ENCODE results near the gene GDPGP1. TPM values are rescaled to one million over a fixed set of nuclear protein-coding genes. Genes with fewer than 3 reads are reported as not detected.

The GDPGP1 gene
- total RNA-seq, 1 experiment from 2014 or later, result 5.2 TPM

DNA sequence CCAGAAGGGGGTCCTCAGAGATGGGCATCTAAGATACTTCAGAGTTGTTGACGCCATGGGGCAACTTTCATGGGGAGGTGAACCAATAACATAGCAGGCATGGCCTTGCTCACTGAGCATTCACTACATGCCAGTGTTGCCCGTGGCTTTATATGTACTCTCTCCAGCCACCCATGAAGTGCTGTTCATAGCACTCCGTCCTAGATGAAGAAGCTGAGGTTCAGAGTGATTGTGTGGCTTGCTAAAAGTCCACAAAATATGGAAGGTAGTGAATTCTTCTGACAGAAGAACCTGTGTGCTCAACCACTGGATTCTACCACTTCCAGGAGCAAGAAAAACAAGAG lies 42.7 kb upstream of the GDPGP1 start:
- no peaks in the 10 kb centered on the region for H3K36me3 ChIP-seq (ENCODE audit: insufficient read depth, low read length, poor library complexity, severe bottlenecking)
- intact Hi-C loops (cut with micrococcal nuclease; ENCODE audit: unreplicated experiment), result no loop called here
- H3K4me1 ChIP-seq (ENCODE audit: insufficient read depth, low read length, poor library complexity, severe bottlenecking), result peaks cover 13% of the 10 kb centered on the region
- POLR2A ChIA-PET (ENCODE audit: low non-redundant PET), result no interaction called here
- DNase-seq (ENCODE audit: low spot score), result no peak
- CTCF ChIA-PET, result interaction anchor here (0.5 kb wide), 1 partner anchor 34 kb away, joined by 3 read pairs; no protein-coding TSS in a partner anchor
- H3K27me3 ChIP-seq (replicated peaks; ENCODE audit: insufficient read depth, low read depth, low read length, poor library complexity), result no peaks in the 10 kb centered on the region
- TF ChIP-seq, protein P1, sequence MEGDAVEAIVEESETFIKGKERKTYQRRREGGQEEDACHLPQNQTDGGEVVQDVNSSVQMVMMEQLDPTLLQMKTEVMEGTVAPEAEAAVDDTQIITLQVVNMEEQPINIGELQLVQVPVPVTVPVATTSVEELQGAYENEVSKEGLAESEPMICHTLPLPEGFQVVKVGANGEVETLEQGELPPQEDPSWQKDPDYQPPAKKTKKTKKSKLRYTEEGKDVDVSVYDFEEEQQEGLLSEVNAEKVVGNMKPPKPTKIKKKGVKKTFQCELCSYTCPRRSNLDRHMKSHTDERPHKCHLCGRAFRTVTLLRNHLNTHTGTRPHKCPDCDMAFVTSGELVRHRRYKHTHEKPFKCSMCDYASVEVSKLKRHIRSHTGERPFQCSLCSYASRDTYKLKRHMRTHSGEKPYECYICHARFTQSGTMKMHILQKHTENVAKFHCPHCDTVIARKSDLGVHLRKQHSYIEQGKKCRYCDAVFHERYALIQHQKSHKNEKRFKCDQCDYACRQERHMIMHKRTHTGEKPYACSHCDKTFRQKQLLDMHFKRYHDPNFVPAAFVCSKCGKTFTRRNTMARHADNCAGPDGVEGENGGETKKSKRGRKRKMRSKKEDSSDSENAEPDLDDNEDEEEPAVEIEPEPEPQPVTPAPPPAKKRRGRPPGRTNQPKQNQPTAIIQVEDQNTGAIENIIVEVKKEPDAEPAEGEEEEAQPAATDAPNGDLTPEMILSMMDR (conservative IDR thresholded peaks at IDR 0.05; ENCODE audit: low read depth, low read length), result no peak
- TF ChIP-seq EZH2 (IDR thresholded peaks at IDR 0.05; ENCODE audit: borderline replicate concordance, low read depth, low read length, poor library complexity, severe bottlenecking), result no peak
- H3K9me3 ChIP-seq (ENCODE audit: low read depth, low read length, poor library complexity, severe bottlenecking), result no peaks in the 10 kb centered on the region
- no peak overlapping the region for H3K27ac ChIP-seq (ENCODE audit: low read depth, low read length, poor library complexity, severe bottlenecking)
- no TSS peak for BruUV-seq (replicated peaks)
- H3K4me3 ChIP-seq (ENCODE audit: low read depth, low read length, poor library complexity, severe bottlenecking), result no peak overlapping the region

GRCh38 chr15:90191794-90192509 lies 42.1 kb upstream of the GDPGP1 start:
- intact Hi-C loops (cut with micrococcal nuclease; ENCODE audit: unreplicated experiment), result no loop called here
- CTCF ChIA-PET, result interaction anchor here (0.5 kb wide), 1 partner anchor 35 kb away, joined by 3 read pairs; no protein-coding TSS in a partner anchor
- Histone ChIP-seq H3K9me3 (ENCODE audit: low read depth, low read length, poor library complexity, severe bottlenecking) (no peaks in the 10 kb centered on the region), H3K27ac (ENCODE audit: low read depth, low read length, poor library complexity, severe bottlenecking) (no peak overlapping the region), H3K27me3 (replicated peaks; ENCODE audit: insufficient read depth, low read depth, low read length, poor library complexity) (no peaks in the 10 kb centered on the region), H3K4me3 (ENCODE audit: low read depth, low read length, poor library complexity, severe bottlenecking) (no peak overlapping the region), H3K4me1 (ENCODE audit: insufficient read depth, low read length, poor library complexity, severe bottlenecking) (peaks cover 13% of the 10 kb centered on the region), H3K36me3 (ENCODE audit: insufficient read depth, low read length, poor library complexity, severe bottlenecking) (no peaks in the 10 kb centered on the region)
- peak; percentile 51 for DNase-seq (ENCODE audit: low spot score)
- POLR2A ChIA-PET (ENCODE audit: low non-redundant PET), result no interaction called here
- BruUV-seq (replicated peaks), result no TSS peak
- TF ChIP-seq EZH2 (IDR thresholded peaks at IDR 0.05; ENCODE audit: borderline replicate concordance, low read depth, low read length, poor library complexity, severe bottlenecking), result no peak
- TF ChIP-seq, protein P1 (conservative IDR thresholded peaks at IDR 0.05; ENCODE audit: low read depth, low read length), result no peak

- H3K36me3 ChIP-seq (ENCODE audit: insufficient read depth, low read length, poor library complexity, severe bottlenecking), result no peaks in the 10 kb centered on the region
- no peak overlapping the region for H3K27ac ChIP-seq (ENCODE audit: low read depth, low read length, poor library complexity, severe bottlenecking)
- BruUV-seq (replicated peaks), result no TSS peak
- intact Hi-C loops (cut with micrococcal nuclease; ENCODE audit: unreplicated experiment), result no loop called here
- H3K4me1 ChIP-seq (ENCODE audit: insufficient read depth, low read length, poor library complexity, severe bottlenecking), result peaks cover 13% of the 10 kb centered on the region
- H3K9me3 ChIP-seq (ENCODE audit: low read depth, low read length, poor library complexity, severe bottlenecking), result no peaks in the 10 kb centered on the region
- ChIA-PET CTCF (no interaction called here), POLR2A (ENCODE audit: low non-redundant PET) (no interaction called here)
- TF ChIP-seq, protein P1 (conservative IDR thresholded peaks at IDR 0.05; ENCODE audit: low read depth, low read length), result no peak
- TF ChIP-seq EZH2 (IDR thresholded peaks at IDR 0.05; ENCODE audit: borderline replicate concordance, low read depth, low read length, poor library complexity, severe bottlenecking), result no peak
- DNase-seq (ENCODE audit: low spot score), result no peak
- no peak overlapping the region for H3K4me3 ChIP-seq (ENCODE audit: low read depth, low read length, poor library complexity, severe bottlenecking)
- H3K27me3 ChIP-seq (replicated peaks; ENCODE audit: insufficient read depth, low read depth, low read length, poor library complexity), result no peaks in the 10 kb centered on the region
Observed at GRCh38 chr15:90192961-90193786, 40.8 kb upstream of the GDPGP1 start.

Measured in A673 (cell line).